Lung (tissue), 12 donors: ENCODE measurements around the gene ADK. TPM values are rescaled to one million over a fixed set of nuclear protein-coding genes. Genes with fewer than 3 reads are reported as not detected.

ENCODE experiments used
- ATAC-seq: fragments of 200-7000 bp; cut with Tn5 transposase; one replicate; pipeline ENCODE4 v1.9.1; 2020; ENCODE audit warnings: moderate number of reproducible peaks; ENCODE audit not compliant: insufficient read depth, low FRiP score
- DNase-seq, 3 donors: peaks; one replicate each; pipeline ENCODE4 v3.0.0-alpha.2; 2013 to 2017
- H3K27ac ChIP-seq, 2 donors: one replicate each; pipeline ENCODE4 v1.5.1; 2013; ENCODE audit warnings: mild to moderate bottlenecking in 2 of 2, moderate library complexity in 2 of 2, control low read depth in 1 of 2, inconsistent platforms in 1 of 2, low read depth in 1 of 2, low read length in 1 of 2
- H3K27me3 ChIP-seq, 3 donors: one replicate each; pipeline ENCODE4 v1.5.1; 2013; ENCODE audit warnings: low read length in 2 of 3; ENCODE audit not compliant: control insufficient read depth in 3 of 3, insufficient read depth in 3 of 3
- H3K36me3 ChIP-seq, 4 donors: one replicate each; pipeline ENCODE4 v1.5.1; 2013; ENCODE audit warnings: low read length in 4 of 4, mild to moderate bottlenecking in 1 of 4, moderate library complexity in 1 of 4; ENCODE audit not compliant: control insufficient read depth in 4 of 4, insufficient read depth in 4 of 4
- H3K4me1 ChIP-seq, 5 donors: one replicate each; pipeline ENCODE4 v1.5.1; 2013; ENCODE audit warnings: low read length in 5 of 5, mild to moderate bottlenecking in 2 of 5, moderate library complexity in 1 of 5; ENCODE audit not compliant: control insufficient read depth in 5 of 5, insufficient read depth in 5 of 5
- H3K4me3 ChIP-seq: one replicate; pipeline ENCODE4 v1.5.1; 2013; ENCODE audit warnings: mild to moderate bottlenecking, control low read depth, moderate library complexity
- H3K9ac ChIP-seq, 2 donors: one replicate each; pipeline ENCODE4 v1.5.1; 2013; ENCODE audit warnings: low read length in 2 of 2, control low read depth in 1 of 2; ENCODE audit not compliant: insufficient read depth in 1 of 2
- H3K9me3 ChIP-seq, 4 donors: one replicate each; pipeline ENCODE4 v1.5.1; 2013; ENCODE audit warnings: low read length in 3 of 4, mild to moderate bottlenecking in 1 of 4, moderate library complexity in 1 of 4; ENCODE audit not compliant: control insufficient read depth in 4 of 4, insufficient read depth in 3 of 4
- CTCF ChIP-seq: IDR thresholded peaks from 2 replicates; pipeline ENCODE4 v1.5.1; 2012; ENCODE audit warnings: mild to moderate bottlenecking; ENCODE audit errors: control extremely low read depth, extremely low read depth
- WGBS, 2 donors: extraction: QIAGEN DNeasy Blood & Tissue Kit; methylation state at CpG; one replicate each; pipeline ENCODE4 v1.1.7; 2013; 5-methylcytosine and 5-hydroxymethylcytosine counted together
- polyA plus RNA-seq, 2 donors: library from polyadenylated mRNA; stranded (reverse); fragments of 200-250 nt; gene quantifications; one replicate each; pipeline ENCODE4 v1.2.1, GENCODE V29; 2013
- total RNA-seq, 2 donors: library from RNA; depleted of rRNA in 1 of 2; stranded (reverse); fragments of >200 nt in 1 of 2; gene quantifications; one replicate each; pipeline ENCODE4 v1.2.1, GENCODE V29; 2014 to 2021
- donor health status: control.
- donor health status: control.
- donor health status: Bipolar disorder and iron deficiency.
- donor health status: healthy.
- donor health status: DM: yes; HTN: yes; CAD: no.

The ADK gene
- total and polyA plus RNA-seq, 4 donors: 31.6 to 82.3 (median 42.9) TPM

DNA sequence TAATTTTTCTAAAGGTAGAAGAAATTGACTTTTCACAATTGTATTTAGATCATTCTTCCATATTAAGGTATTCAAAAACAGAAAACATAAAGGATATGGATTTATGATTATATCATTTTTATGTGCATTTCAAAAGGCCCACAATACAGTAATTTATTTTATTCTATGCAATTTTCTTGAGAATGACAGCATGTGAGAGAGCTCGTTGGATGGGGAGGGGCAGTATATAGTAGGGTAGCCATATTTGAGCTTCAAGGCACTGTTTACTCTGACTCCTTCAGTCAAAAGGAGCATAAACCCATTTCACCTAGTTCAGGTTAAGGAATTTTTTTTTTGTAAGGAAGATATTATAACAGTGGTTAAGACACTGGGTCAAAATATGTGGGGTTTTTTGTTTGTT is 534.5 kb downstream of the ADK start:
- Histone ChIP-seq H3K4me3 (no peak overlapping the region), H3K9ac (no peak overlapping the region), H3K36me3 (no peaks in the 10 kb centered on the region), H3K9me3 (no peaks in the 10 kb centered on the region), H3K4me1 (peaks cover 0 to 10% (median 3%) of the 10 kb centered on the region in 5 donors), H3K27ac (no peak overlapping the region), H3K27me3 (no peaks in the 10 kb centered on the region)
- DNase-seq (no peak), ATAC-seq (no peak)
- TF ChIP-seq CTCF: no peak
- 88 to 92% methylated on average over 1 of the region's 1 CpG for WGBS, 2 donors

- no peaks in the 10 kb centered on the region for H3K27me3 ChIP-seq
- DNase-seq: no peak
- WGBS, 2 donors: 97 to 99% methylated on average over 4 of the region's 4 CpGs
- H3K36me3 ChIP-seq: no peaks in the 10 kb centered on the region
- H3K9ac ChIP-seq: no peak overlapping the region
- H3K4me1 ChIP-seq: no peaks in the 10 kb centered on the region
- TF ChIP-seq CTCF: no peak
- no peaks in the 10 kb centered on the region for H3K9me3 ChIP-seq
- H3K4me3 ChIP-seq: no peak overlapping the region
- no peak overlapping the region for H3K27ac ChIP-seq
- no peak for ATAC-seq
Observed at GRCh38 chr10:74690393-74690792, 539.4 kb downstream of the ADK start.

GRCh38 chr10:74691164-74691563 is 540.1 kb downstream of the ADK start:
- Histone ChIP-seq H3K9me3 (no peaks in the 10 kb centered on the region), H3K4me3 (no peak overlapping the region), H3K27ac (no peak overlapping the region), H3K4me1 (no peaks in the 10 kb centered on the region), H3K36me3 (no peaks in the 10 kb centered on the region), H3K9ac (no peak overlapping the region), H3K27me3 (no peaks in the 10 kb centered on the region)
- DNase-seq: no peak
- ATAC-seq: no peak
- TF ChIP-seq CTCF: no peak

DNA sequence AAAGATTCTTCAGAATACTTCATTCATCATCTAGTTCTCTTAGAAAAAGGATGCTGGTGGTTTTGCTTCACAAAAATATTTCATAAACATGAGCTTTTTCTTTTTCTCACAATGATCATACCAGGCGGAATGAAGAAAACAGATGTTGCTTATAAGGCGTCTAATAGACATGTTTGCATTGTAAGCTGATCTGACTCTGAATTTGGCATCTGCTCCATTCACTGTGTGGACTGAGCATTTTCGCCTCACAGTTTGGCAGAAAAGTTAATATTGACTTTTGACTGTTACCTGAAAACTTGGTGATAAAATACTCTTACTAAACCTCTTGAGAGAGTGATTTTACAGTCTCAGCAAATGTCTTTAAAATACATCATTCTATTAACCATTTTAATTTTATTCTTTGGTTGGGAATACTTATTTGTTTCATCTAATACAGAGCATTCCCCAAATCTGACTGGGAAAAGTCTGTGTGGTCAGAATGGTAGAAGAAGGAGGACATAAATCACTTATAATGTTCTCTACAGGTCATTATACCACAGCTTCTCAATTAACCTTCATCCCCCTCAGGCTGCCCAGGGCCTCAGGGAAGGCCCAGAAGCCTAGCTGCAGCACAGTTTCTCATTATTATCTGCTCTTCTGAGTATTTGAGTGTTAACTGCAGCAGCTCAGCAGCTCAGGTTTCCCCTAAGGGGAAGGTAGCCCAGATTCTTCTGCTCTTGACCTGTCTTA is 553.8 kb downstream of the ADK start:
- TF ChIP-seq CTCF: no peak
- H3K27ac ChIP-seq: no peak overlapping the region
- H3K36me3 ChIP-seq: peaks cover 0 to 4% (median 1%) of the 10 kb centered on the region in 4 donors
- no peak for ATAC-seq
- H3K27me3 ChIP-seq: no peaks in the 10 kb centered on the region
- H3K4me1 ChIP-seq: peaks cover 0 to 19% (median 5%) of the 10 kb centered on the region in 5 donors
- DNase-seq: peak in 2 of 3 donors; percentile 74 to 85
- no peak overlapping the region for H3K9ac ChIP-seq
- 63 to 78% methylated on average over 3 of the region's 3 CpGs for WGBS, 2 donors
- H3K4me3 ChIP-seq: no peak overlapping the region
- no peaks in the 10 kb centered on the region for H3K9me3 ChIP-seq
